ENCODE results near the gene ASXL1.

- TF ChIP-seq REST (IDR thresholded peaks at IDR 0.05; ENCODE audit: low read depth, low read length) (no peak), IRF5 (IDR thresholded peaks at IDR 0.05; ENCODE audit: borderline replicate concordance) (no peak)
Measured at GRCh38 chr20:32449890-32450401, 91.8 kb downstream of the ASXL1 start.
